ENCODE results near the gene GDPD3. TPM values are rescaled to one million over a fixed set of nuclear protein-coding genes. Genes with fewer than 3 reads are reported as not detected.

The GDPD3 gene
- total and polyA plus RNA-seq, 2 of the 13 experiments (the other 11 are each of a cell fraction or from before 2014, with no cell fraction given): 18.7 to 20.6 TPM

DNA sequence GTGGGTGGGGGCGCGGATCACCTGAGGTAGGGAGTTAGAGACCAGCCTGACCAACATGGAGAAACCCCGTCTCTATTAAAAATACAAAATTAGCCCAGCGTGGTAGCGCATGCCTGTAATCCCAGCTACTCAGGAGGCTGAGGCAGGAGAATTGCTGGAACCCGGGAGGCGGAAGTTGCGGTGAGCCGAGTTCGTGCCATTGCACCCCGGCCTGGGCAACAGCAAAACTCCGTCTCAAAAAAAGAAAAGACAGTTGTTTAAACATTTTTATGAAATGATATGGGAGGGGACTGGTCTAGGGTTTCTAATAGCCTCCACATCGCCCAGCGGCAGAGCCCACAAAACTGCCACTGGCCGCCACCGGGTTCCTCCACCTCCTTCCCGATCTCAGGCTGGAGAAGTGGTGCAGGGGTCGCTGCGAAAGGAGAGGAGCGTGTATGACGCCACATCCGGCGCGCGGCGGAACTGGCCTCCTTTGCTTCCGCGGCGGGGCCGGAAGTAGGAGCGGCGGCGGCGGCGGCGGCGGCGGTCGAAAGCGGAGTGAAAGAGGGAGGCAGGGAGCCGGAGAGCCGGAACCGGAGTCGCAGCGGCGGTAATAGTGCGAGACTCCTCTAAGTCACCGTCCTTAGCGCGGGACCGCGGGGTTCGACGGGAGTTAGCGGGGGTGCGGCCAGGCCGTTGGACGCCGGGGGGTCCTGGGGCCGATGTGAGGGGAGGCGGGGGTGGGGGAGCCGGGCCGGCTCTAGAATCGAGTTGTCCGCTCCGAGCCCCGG is 37.6 kb downstream of the GDPD3 start, which contains the start of gene PPP4C (continued):
- TF ChIP-seq, protein P1, sequence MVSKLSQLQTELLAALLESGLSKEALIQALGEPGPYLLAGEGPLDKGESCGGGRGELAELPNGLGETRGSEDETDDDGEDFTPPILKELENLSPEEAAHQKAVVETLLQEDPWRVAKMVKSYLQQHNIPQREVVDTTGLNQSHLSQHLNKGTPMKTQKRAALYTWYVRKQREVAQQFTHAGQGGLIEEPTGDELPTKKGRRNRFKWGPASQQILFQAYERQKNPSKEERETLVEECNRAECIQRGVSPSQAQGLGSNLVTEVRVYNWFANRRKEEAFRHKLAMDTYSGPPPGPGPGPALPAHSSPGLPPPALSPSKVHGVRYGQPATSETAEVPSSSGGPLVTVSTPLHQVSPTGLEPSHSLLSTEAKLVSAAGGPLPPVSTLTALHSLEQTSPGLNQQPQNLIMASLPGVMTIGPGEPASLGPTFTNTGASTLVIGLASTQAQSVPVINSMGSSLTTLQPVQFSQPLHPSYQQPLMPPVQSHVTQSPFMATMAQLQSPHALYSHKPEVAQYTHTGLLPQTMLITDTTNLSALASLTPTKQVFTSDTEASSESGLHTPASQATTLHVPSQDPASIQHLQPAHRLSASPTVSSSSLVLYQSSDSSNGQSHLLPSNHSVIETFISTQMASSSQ (IDR thresholded peaks at IDR 0.05; ENCODE audit: low read depth): no peak
- TF ChIP-seq, protein P1 (CRISPR knock-in tag; IDR thresholded peaks at IDR 0.05; ENCODE audit: borderline replicate concordance): no peak; the same call in 1 of the 2 replicates
- TF ChIP-seq CBX2 (IDR thresholded peaks at IDR 0.05; ENCODE audit: low read depth, low read length) (no peak), CBX2 (CRISPR knock-in tag; IDR thresholded peaks at IDR 0.05; ENCODE audit: low read depth) (no peak), KDM2A (CRISPR knock-in tag; IDR thresholded peaks at IDR 0.05; ENCODE audit: borderline replicate concordance, low read depth) (peak; percentile 99), HNRNPLL (IDR thresholded peaks at IDR 0.05; ENCODE audit: low read depth, low read length, poor library complexity, severe bottlenecking) (peak; percentile 93), PRDM15 (CRISPR knock-in tag; IDR thresholded peaks at IDR 0.05) (no peak; the same call in 1 of the 2 replicates), HBP1 (CRISPR knock-in tag; IDR thresholded peaks at IDR 0.05; ENCODE audit: low read depth) (peak; percentile 67; the same call in 1 of the 2 replicates), SSRP1 (CRISPR knock-in tag; IDR thresholded peaks at IDR 0.05) (no peak; the same call in 1 of the 2 replicates), ZNF607 (CRISPR knock-in tag; IDR thresholded peaks at IDR 0.05; ENCODE audit: borderline replicate concordance) (no peak; the same call in 1 of the 2 replicates), ZNF569 (CRISPR knock-in tag; IDR thresholded peaks at IDR 0.05; ENCODE audit: borderline replicate concordance) (peak; percentile 88; the same call in 1 of the 2 replicates), SNRNP70 (IDR thresholded peaks at IDR 0.05; ENCODE audit: low read depth, low read length) (no peak), ZNF451 (CRISPR knock-in tag; IDR thresholded peaks at IDR 0.05) (0 out of 2 replicates have a peak, but pooled peaks have one; percentile 35), IRF2 (CRISPR knock-in tag; IDR thresholded peaks at IDR 0.05) (no peak; the same call in 1 of the 2 replicates), ZNF720 (CRISPR knock-in tag; IDR thresholded peaks at IDR 0.05) (no peak), ZNF678 (CRISPR knock-in tag; IDR thresholded peaks at IDR 0.05) (no peak), ZNF891 (CRISPR knock-in tag; IDR thresholded peaks at IDR 0.05) (0 out of 2 replicates have a peak, but pooled peaks have one; percentile 3), ELF1 (CRISPR knock-in tag; IDR thresholded peaks at IDR 0.05) (peak; percentile 95)

All from HepG2 (cell line).